Medulla oblongata (tissue), 1 donor: ENCODE results near the gene EPS15.
"Not testable (repeated sequence)": the region's sequence is repeated elsewhere in the genome, so short reads cannot be mapped to it uniquely, and the experiment has no call there.

Source experiments
- DNase-seq: peaks from one replicate; pipeline ENCODE4 v3.0.0-alpha.2; 2015; ENCODE audit errors: extremely low spot score

The EPS15 gene

DNA sequence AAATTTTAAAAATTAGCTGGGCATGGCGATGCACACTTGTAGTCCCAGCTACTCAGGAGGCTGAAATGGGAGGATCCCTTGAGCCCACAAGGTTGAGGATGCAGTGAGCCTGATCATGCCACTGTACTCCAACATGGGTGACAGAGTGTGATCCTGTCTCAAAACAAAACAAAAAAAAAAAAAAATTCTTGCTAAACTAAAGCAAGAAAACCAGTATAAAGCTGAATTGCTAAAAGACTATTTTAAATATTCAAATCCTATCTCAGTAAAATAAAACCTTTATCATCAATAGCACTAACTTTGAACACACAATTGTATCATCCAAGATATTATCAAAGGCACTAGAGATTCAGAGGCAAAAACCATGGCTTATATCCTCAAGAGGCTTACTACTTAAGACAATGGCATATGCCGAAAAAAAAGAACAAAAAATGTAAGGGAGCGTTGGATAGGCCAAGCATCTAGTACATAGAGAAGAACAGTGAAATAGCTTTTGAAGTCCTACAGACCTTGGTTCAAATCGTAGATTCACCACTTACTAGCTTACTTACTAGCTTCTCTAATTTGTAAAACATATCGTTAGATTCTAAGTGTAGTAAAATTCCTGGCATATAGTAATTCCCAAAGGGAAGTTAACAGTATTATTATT lies 3.6 kb downstream of the EPS15 start:
- no peak for DNase-seq

GRCh38 chr1:51514733-51515132 lies 4.3 kb downstream of the EPS15 start:
- DNase-seq = no peak

DNA sequence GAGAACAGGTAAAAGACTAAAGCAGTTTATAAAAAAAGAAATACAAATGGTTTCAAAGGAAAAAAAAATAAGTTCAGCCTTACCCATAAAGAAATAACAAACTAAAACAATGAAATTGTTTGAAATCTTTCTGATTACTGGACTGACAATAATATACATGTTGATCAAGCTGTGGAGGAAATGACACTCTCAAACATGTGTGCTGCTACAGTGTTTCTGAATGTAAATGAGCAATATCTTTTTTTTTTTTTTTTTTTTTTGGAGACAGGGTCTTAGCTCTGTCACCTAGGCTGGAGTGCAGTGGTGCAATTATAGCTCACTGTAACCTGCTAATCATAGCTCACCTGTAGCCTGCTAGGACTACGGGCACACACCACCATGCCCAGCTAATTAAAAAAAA lies 6.5 kb downstream of the EPS15 start:
- no peak for DNase-seq

GRCh38 chr1:51512120-51512519 lies 6.9 kb downstream of the EPS15 start:
- no peak for DNase-seq

- DNase-seq = no peak
Measured at GRCh38 chr1:51509773-51510172, 9.3 kb downstream of the EPS15 start.

DNA sequence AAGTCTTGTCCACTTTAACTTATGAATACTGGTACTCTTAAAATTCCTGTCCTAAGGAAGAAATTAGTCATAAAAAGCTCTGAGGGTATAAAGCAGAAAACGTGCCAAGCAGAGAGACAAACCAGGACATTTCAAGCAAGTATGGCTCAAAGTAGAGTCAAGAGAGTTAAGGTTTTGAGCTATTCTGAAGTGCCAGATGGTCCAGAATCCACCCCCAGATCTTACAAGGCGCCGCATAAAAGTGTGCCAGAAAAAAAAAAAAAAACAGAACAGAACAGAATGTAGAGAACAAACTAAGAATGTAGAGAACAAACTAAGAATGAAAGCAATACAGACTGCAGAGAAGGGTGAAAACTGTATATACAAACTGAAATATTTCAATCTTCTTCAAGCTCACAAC lies 12.5 kb downstream of the EPS15 start:
- no peak for DNase-seq

GRCh38 chr1:51504806-51505525 lies 14.1 kb downstream of the EPS15 start:
- DNase-seq = no peak

GRCh38 chr1:51501218-51501630 lies 17.8 kb downstream of the EPS15 start:
- DNase-seq = not testable (repeated sequence)

DNA sequence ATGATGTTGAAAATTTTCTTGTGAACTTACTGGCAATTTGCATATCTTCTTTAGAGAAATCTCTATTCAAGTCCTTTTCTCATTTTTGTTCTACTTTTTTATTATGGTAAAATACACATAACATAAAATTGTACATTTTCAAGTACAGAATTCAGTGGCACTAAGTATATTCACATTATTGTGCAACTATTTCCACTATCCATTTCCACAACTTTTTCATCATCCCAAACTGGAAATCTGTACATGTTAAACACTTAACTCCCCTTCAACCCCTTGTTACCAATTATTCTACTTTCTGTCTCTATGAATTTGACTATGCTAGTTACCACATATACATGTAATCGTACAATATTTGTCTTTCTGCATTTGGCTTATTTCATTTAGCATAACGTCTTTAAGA lies 19.4 kb downstream of the EPS15 start:
- DNase-seq = no peak

DNA sequence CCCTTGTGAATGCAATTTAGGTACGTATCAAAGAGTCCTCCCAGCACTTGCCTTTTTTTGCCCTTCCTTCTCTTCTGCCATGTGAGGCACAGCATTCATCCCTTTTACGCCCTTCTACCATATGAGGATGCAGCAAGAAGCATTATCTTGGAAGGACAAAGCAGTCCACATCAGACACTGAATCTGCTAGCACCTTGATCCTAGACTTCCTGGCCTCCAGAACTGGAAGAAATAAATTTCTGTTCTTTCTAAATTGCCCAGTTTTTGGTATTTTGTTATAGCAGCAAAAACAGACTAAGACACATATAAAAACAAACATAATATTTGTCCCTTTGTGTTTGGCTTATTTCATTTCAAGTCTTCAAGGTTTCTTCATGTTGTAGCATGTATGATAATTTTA lies 20.1 kb downstream of the EPS15 start:
- no peak for DNase-seq

- no peak for DNase-seq
Measured at GRCh38 chr1:51497340-51497739, 21.7 kb downstream of the EPS15 start.

DNA sequence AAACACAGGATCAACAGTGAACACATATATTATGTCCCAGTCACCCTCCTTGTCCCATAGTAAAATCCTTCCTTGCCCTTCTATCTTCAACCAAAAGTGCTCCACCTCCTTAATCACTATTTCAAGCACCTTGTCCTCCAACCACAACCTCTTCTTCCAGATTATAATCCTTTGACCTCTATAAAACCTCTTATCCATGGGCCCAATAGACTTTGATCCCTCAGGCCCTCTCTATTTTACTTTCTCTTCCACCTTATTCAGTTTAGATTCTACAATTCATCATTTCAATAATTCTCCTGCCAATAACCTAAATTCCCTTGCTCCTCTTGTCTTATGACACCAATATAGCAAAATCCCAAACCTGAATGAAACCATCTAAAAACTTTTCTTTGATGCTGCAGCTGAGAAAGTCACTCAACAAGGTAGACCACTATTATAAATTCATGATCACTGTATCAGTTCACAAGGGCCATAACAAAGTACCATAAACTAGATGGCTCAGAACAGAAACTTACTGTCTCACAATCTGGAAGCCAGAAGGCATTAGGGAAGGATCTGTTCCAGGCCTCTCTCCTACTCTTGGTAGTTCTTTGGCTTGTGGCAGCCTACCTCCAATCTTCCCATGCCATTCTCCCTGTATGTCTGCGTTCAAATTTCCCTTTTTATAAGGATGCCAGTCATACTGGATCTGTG lies 24.8 kb downstream of the EPS15 start:
- DNase-seq = no peak

DNA sequence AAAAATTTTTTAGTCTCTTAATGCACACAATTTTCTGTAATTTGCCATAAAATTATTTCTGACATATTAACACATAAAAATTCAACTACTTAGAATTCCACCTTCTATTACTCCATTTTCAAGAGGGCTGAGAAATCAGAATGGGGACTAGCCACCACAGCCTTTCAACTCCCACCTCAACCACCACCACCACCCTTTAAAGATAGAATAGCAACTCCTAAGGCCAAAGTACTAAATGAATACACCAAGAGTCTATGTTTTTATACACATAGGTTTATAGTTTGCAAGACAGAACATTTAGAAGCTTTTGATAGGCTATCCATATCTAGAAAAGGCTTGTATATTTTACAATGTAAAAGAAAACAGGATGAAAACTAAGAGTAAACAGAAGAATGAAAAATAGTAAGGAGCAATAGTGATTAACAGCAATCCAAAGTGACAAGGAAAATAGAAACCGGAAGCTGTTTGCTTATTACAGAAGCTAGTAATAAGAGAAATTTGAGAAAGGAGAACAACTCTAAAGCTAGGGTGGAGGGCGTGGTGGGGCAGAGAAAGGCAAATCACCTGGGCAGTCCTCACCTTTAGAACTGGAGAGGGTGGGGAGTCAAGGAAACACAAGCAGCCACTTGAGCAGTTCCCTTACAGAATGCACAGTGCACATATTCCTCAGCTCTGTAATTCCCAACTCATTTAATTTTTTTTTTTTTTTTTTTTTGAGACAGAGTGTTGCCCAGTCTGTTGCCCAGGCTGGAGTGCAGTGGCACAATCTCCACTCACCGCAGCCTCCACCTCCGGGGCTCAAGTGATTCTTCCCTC lies 27.7 kb downstream of the EPS15 start:
- DNase-seq = no peak

GRCh38 chr1:51489472-51489871 lies 29.6 kb downstream of the EPS15 start:
- DNase-seq = no peak

GRCh38 chr1:51488372-51489050 lies 30.6 kb downstream of the EPS15 start:
- DNase-seq = no peak

GRCh38 chr1:51487628-51488027 lies 31.4 kb downstream of the EPS15 start:
- DNase-seq = no peak

GRCh38 chr1:51484591-51484990 lies 34.5 kb downstream of the EPS15 start:
- no peak for DNase-seq

DNA sequence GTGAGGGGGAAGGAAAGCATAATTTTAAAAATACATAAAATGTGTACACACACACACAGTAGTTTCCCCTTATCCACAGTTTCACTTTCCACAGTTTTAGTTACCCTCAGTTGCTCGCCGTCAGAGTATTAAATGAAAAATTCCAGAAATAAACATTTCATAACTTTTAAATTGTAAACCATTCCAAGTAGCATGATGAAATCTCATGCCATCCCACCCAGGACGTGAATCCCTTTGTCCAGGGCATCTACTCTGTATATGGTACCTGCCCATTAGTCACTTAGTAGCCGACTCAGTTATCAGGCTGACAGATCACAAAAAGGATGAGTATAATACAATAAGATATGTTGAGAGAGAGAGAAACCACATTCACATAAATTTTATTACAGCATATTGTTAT lies 36.2 kb downstream of the EPS15 start:
- DNase-seq = no peak

DNA sequence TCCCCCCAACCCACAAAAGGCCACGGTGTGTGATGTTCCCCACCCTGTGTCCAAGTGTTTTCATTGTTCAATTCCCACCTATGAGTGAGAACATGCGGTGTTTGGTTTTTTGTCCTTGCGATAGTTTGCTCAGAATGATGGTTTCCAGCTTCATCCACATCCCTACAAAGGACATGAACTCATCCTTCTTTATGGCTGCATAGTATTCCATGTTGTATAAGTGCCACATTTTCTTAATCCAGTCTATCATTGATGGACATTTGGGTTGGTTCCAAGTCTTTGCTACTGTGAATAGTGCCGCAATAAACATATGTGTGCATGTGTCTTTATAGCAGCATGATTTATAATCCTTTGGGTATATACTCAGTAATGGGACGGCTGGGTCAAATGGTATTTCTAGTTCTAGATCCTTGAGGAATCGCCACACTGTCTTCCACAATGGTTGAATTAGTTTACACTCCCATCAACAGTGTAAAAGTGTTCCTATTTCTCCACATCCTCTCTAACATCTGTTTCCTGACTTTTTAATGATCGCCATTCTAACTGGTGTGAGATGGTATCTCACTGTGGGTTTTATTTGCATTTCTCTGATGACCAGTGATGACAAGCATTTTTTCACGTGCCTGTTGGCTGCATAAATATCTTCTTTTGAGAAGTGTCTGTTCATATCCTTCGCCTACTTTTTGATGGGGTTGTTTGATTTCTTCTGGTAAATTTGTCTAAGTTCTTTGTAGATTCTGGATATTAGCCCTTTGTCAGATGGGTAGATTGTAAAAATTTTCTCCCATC lies 44.0 kb downstream of the EPS15 start:
- not testable (repeated sequence) for DNase-seq

DNA sequence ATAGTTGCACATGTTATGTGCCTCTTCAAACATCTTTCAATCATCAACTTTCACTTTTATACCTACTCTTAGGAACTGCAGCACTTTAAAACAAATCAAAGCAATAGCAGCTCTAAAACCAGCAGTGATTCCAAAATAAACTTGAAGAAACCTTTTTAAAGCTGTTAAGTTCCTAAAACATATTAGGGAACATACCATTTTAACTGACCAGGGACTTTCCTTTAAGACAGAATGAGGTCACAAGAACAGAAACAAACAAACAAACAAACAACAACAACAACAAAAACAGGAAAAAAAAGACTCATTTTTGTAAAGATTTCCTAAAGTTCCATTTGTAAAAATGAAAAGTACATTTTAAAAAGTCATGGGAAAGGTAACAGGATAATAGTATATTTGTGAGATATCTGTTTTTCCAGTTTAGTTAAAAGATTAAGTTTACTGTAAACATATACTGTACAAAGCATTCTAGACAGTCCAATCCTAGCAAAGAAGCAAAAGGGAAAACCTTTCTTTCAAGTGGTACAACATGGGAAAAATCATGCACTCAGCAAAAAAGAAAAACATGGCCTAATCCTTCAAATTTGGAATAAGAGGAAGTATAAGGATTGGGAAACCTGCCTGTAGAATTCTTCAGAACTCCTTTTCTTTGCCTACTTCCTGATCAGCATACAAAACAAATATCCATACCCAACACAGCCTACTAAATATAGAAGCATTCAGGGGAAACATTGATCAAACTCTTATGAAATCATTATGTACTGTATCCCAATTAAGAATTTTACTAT lies 45.5 kb downstream of the EPS15 start:
- peak; percentile 17 for DNase-seq
